Fibroblast of villous mesenchyme (primary cell): ENCODE measurements around the gene GRIN1. TPM values are rescaled to one million over a fixed set of nuclear protein-coding genes. Genes with fewer than 3 reads are reported as not detected.

Experiments used
- DNase-seq: peaks from one replicate; pipeline ENCODE4 v3.0.0-alpha.2; 2010; ENCODE audit warnings: low read depth
- H3K4me3 ChIP-seq: 2 replicates; pipeline ENCODE4 v1.5.1; 2011; ENCODE audit warnings: low read depth, mild to moderate bottlenecking, low read length
- CTCF ChIP-seq: IDR thresholded peaks from 2 replicates; pipeline ENCODE4 v1.5.1; 2012; ENCODE audit warnings: low read depth, mild to moderate bottlenecking, low read length; ENCODE audit not compliant: insufficient read depth
- total RNA-seq: library from RNA; depleted of rRNA; stranded (reverse); fragments of >200 nt; gene quantifications from 2 replicates; pipeline ENCODE4 v1.2.3, GENCODE V29; 2012

Gene GRIN1
- total RNA-seq, 1 donor: not detected

DNA sequence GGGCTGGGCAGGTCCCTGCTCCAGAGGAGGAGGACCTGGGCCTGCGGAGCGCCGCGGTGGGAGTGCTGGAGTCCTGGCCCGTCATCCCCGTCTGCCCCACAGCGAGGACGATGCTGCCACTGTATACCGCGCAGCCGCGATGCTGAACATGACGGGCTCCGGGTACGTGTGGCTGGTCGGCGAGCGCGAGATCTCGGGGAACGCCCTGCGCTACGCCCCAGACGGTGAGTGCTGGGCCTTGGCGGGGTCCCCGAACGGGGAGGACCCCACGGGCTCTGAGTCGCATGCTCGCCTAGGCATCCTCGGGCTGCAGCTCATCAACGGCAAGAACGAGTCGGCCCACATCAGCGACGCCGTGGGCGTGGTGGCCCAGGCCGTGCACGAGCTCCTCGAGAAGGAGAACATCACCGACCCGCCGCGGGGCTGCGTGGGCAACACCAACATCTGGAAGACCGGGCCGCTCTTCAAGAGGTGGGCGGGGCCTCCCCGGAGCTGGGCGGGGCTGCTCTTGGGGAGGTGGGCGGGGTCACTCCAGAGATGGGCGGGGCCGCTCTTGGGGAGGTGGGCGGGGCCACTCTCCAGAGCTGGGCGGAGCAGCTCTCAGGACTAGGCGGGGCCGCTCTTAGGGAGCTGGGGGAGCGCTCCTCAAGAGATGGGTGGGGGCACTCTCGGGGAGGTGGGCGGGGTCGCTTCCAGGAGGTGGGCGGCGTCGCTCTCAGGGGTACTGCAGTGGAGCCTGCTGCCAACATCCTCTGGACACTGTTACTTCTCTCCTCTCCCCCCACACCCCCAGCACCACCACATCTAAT lies 17.8 kb downstream of the GRIN1 start:
- peak overlapping the region; percentile 46 for H3K4me3 ChIP-seq
- TF ChIP-seq CTCF: no peak
- DNase-seq: peak; percentile 59

DNA sequence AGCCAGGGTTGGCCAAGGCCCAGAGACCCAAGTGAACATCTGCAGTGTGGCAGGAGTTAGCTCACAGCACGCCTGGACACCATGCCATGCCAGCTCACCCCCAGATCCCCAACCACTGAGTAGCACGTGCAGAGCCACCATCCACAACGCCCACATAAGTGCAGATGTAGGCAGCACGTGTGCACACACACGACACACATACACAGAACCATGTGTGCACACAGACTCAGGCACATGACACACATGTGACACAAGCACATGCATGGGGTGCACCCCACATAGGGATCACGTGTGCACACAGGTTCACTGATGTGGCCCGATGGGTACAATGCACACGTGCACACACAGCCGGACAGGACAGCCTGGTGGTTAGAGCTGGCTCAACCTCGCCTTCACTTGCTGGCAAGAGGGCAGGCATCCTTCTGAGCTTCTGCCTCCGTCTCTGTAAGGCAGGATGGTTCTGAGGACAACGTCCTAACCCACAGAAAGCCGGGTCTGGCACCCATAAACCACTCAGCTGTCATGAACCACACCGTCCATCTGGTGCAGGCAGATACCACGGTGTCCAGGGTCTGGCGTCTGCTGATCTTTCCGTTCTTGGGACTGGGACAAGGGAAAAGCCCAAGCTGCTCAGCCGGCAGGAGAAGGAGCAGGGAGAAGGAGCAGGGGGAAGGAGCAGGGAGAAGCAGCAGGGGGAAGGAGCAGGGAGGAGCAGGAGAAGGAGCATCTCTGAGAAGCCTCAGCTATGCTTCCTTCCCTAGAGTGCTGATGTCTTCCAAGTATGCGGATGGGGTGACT lies 18.9 kb downstream of the GRIN1 start:
- no peak for TF ChIP-seq CTCF
- no peak for DNase-seq
- no peak overlapping the region for H3K4me3 ChIP-seq

DNA sequence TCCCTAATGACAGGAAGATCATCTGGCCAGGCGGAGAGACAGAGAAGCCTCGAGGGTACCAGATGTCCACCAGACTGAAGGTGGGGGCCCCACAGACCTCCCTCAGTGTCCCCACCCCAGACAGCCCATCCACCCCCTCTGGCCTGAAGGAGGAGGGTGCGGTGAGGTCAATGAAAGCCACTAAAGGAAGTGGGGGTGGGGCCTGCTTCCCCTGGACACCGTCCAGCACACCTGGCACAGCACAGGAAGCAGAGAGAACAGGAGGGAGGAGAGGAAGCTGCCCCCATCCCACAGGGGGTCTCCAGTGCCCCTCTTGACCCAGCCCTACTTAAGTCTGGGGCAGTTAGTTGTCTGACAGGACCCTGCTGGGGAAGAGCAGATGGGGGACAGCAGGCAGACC lies 19.7 kb downstream of the GRIN1 start:
- no peak for DNase-seq
- no peak for TF ChIP-seq CTCF
- H3K4me3 ChIP-seq: no peak overlapping the region

- H3K4me3 ChIP-seq: no peak overlapping the region
- no peak for TF ChIP-seq CTCF
- no peak for DNase-seq
Observed at GRCh38 chr9:137159105-137160053, 20.4 kb downstream of the GRIN1 start.

DNA sequence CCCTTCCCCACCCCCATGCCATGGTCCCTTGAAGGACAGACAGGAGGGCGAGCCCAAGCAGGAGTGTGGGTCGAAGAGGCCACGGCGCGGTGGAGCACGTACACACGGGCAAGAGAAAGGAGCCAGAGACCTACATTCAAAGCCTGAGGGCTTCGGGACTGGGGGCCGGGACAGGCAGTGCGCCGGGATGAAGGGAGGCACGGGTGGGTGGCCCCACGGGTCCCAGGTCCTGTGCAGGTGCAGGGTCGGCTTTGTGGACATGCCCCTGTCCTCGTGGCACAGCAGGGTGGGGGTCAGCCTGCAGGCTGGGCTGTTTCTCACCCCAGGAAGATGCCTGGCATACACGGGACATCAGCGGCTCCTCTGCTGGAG lies 21.1 kb downstream of the GRIN1 start:
- H3K4me3 ChIP-seq: no peak overlapping the region
- TF ChIP-seq CTCF: no peak
- DNase-seq: no peak
